ENCODE results near the gene WDR54. TPM values are rescaled to one million over a fixed set of nuclear protein-coding genes. Genes with fewer than 3 reads are reported as not detected.

Gene WDR54
- total and polyA plus RNA-seq, 12 donors: 6.4 to 23.9 (median 14.5) TPM

- Histone ChIP-seq H3K27me3 (peaks cover 6% of the 10 kb centered on the region), H3K4me1 (replicated peaks in 1 of 2) (peaks cover 4 to 24% of the 10 kb centered on the region in 2 donors), H3K27ac (no peak overlapping the region), H3K9me3 (replicated peaks in 1 of 3) (no peaks in the 10 kb centered on the region), H3K36me3 (replicated peaks in 1 of 2) (no peaks in the 10 kb centered on the region), H3K4me3 (no peak overlapping the region)
- WGBS, 4 donors: 55 to 69% (median 59%) methylated on average over 3 of the region's 3 CpGs
- intact Hi-C loops (cut with DNase I): no loop called here
- no peak for DNase-seq
- TF ChIP-seq, protein P1, sequence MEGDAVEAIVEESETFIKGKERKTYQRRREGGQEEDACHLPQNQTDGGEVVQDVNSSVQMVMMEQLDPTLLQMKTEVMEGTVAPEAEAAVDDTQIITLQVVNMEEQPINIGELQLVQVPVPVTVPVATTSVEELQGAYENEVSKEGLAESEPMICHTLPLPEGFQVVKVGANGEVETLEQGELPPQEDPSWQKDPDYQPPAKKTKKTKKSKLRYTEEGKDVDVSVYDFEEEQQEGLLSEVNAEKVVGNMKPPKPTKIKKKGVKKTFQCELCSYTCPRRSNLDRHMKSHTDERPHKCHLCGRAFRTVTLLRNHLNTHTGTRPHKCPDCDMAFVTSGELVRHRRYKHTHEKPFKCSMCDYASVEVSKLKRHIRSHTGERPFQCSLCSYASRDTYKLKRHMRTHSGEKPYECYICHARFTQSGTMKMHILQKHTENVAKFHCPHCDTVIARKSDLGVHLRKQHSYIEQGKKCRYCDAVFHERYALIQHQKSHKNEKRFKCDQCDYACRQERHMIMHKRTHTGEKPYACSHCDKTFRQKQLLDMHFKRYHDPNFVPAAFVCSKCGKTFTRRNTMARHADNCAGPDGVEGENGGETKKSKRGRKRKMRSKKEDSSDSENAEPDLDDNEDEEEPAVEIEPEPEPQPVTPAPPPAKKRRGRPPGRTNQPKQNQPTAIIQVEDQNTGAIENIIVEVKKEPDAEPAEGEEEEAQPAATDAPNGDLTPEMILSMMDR (IDR thresholded peaks at IDR 0.05): no peak
- no peak for TF ChIP-seq POLR2A (IDR thresholded peaks at IDR 0.05)
These were observed 4.8 kb upstream of the WDR54 start for GRCh38 chr2:74416778-74417177.

DNA sequence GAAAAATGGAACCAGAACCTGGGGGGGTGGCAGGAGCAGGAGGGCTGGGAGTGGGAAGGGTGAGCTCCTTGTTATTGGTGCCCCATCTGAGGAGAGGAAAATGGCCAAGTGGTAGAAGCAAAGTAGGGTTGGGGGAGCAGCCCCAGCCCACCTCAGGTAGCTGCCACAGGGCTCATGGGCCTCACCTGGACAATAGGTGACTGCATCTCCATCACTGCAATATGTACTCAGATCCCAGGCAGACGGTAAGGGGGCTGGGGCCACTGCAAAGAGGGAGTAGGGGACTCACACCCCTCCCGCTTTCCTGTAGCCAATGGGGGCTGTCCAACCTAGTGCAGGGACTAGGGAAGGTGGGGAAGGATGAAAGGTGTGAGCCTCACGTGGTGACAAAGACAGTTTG lies 4.3 kb upstream of the WDR54 start:
- H3K4me1 ChIP-seq (replicated peaks in 1 of 2): peaks cover 5 to 24% of the 10 kb centered on the region in 2 donors
- WGBS, 4 donors: 74 to 83% (median 77%) methylated on average over 3 of the region's 3 CpGs

DNA sequence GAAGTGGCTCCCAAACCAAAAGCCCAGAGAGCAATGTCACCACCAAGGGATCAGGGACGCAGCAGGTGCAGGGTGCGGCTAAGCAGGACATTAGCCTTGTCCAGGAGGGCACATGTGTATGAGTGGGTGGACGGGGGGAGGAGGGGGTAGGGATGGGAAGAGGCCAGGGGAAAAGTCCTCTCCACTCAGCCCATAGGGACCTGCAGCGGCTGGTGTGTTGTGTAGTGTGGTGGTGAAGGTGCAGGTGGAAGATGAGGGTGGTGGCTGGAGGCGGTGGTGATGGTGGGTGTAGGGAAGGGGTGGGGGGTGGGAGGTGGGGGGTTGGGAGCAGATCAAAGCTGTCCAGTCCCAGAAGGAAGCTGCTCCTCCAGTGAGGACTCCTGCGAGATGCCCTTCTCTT lies 3.8 kb upstream of the WDR54 start:
- 85 to 93% (median 91%) methylated on average over 6 of the region's 6 CpGs for WGBS, 4 donors

More for the DNA sequence above, 4.3 kb upstream of the WDR54 start:
- Histone ChIP-seq H3K36me3 (replicated peaks in 1 of 2) (no peaks in the 10 kb centered on the region), H3K27me3 (peaks cover 6% of the 10 kb centered on the region), H3K27ac (no peak overlapping the region), H3K9me3 (replicated peaks in 1 of 3) (no peaks in the 10 kb centered on the region), H3K4me3 (no peak overlapping the region)
- intact Hi-C loops (cut with DNase I): no loop called here
- TF ChIP-seq, protein P1 (IDR thresholded peaks at IDR 0.05): no peak
- TF ChIP-seq POLR2A (IDR thresholded peaks at IDR 0.05): no peak
- DNase-seq: no peak

DNA sequence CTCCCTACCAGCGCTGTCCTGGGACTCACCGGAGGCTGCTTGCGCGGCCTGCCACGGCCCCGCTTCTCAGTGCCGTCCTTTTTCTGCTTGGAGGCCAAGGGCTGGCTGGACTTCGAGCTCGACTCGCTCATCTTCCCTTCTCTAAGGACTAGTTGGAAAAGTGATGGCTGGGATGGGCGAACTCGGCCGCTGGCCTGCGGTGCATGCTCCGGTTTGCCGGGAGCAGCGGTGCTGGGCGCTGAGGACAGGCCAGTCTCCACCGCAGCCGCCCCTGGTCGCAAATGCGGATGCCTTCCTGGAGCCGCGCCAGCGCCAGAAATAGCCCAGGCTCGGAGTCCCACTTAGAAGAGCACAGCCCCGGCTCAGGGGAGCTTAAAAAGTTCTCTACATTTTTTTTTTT lies 3.2 kb upstream of the WDR54 start:
- 77 to 82% (median 80%) methylated on average over 24 to 27 of the region's 27 CpGs for WGBS, 4 donors
- Histone ChIP-seq H3K36me3 (replicated peaks in 1 of 2) (no peaks in the 10 kb centered on the region), H3K4me3 (no peak overlapping the region), H3K27me3 (peaks cover 4% of the 10 kb centered on the region), H3K9me3 (replicated peaks in 1 of 3) (no peaks in the 10 kb centered on the region), H3K4me1 (replicated peaks in 1 of 2) (peaks cover 5 to 24% of the 10 kb centered on the region in 2 donors), H3K27ac (no peak overlapping the region)
- DNase-seq: no peak
- no peak for TF ChIP-seq POLR2A (IDR thresholded peaks at IDR 0.05)
- TF ChIP-seq, protein P1 (IDR thresholded peaks at IDR 0.05): no peak
- intact Hi-C loops (cut with DNase I): no loop called here

More for the DNA sequence above, 3.8 kb upstream of the WDR54 start:
- Histone ChIP-seq H3K27ac (no peak overlapping the region), H3K4me3 (no peak overlapping the region), H3K27me3 (peaks cover 6% of the 10 kb centered on the region), H3K9me3 (replicated peaks in 1 of 3) (no peaks in the 10 kb centered on the region), H3K4me1 (replicated peaks in 1 of 2) (peaks cover 5 to 24% of the 10 kb centered on the region in 2 donors), H3K36me3 (replicated peaks in 1 of 2) (no peaks in the 10 kb centered on the region)
- intact Hi-C loops (cut with DNase I): no loop called here
- no peak for DNase-seq
- TF ChIP-seq, protein P1 (IDR thresholded peaks at IDR 0.05): no peak
- TF ChIP-seq POLR2A (IDR thresholded peaks at IDR 0.05): no peak

Measured in adrenal gland (tissue), 12 donors.